ENCODE results near the gene MAP10.

The MAP10 gene

DNA sequence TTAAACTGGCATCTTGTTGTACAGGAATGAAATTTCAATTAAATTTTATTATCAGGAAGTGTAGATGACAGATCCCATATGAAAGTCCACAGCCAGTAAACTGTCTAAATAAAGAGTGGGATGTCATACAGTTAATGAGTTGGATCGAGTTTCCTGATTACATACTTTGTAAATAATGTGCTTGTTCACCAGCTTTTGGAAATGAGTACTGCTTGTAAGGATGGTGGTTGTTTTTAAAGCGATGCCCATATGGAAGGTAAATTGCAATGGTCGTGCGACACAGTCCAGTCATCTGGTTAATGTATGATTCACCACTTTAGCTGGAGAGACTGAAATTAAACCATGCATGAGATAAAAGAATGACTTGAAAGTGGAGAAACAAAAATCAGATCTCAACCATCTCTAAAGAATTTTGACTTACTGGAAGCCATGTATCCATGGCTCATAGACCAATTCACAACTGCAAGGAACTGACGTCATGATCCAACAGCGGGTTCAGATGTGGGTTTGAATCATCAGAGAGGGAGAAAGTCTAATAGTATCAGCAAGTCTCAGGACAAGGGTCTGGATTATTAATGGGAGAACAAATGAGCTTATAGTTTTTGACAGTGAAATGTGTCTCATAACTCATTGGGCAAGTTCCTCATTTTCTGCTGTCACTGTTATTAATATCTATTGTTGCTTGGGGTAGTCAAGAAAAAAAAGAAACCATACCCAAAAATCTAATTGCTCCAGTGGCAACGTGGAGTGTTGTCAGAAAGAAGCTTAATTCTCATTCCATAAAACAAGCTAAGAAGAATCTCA is 49.0 kb downstream of the MAP10 start:
- DNase-seq = no peak

GRCh38 chr1:232854798-232855159 is 49.6 kb downstream of the MAP10 start:
- no peak for DNase-seq

GRCh38 chr1:232856541-232856940 is 51.3 kb downstream of the MAP10 start:
- no peak for DNase-seq

Measured in nucleus accumbens (tissue), 56 donors.